Panc1 (cell line): ENCODE data around the gene FSHR.

Source experiments
- CTCF ChIP-seq: fragments of 450-650 bp; IDR thresholded peaks from 2 replicates; pipeline ENCODE4 v1.5.1; 2017; ENCODE audit warnings: mild to moderate bottlenecking
- POLR2AphosphoS5 ChIP-seq: IDR thresholded peaks from 2 replicates; pipeline ENCODE4 v1.6.1; 2012; ENCODE audit warnings: mild to moderate bottlenecking, low read depth, low read length, moderate library complexity

- TF ChIP-seq CTCF (no peak), POLR2AphosphoS5 (no peak)
Measured at GRCh38 chr2:49131801-49132200, 22.5 kb downstream of the FSHR start.
